ENCODE measurements around the gene LAMTOR2. TPM values are rescaled to one million over a fixed set of nuclear protein-coding genes. Genes with fewer than 3 reads are reported as not detected.

The LAMTOR2 gene
- total RNA-seq, 1 donor from 2014 or later: 64.4 TPM

GRCh38 chr1:156089704-156090103 is 35.1 kb downstream of the LAMTOR2 start:
- intact Hi-C loops (cut with DNase I): loop anchor here (2.0 kb wide), 1 partner anchor 135 kb away; no protein-coding TSS in a partner anchor
- no peak for DNase-seq
- no peak for ATAC-seq (ENCODE audit: poor library complexity)

DNA sequence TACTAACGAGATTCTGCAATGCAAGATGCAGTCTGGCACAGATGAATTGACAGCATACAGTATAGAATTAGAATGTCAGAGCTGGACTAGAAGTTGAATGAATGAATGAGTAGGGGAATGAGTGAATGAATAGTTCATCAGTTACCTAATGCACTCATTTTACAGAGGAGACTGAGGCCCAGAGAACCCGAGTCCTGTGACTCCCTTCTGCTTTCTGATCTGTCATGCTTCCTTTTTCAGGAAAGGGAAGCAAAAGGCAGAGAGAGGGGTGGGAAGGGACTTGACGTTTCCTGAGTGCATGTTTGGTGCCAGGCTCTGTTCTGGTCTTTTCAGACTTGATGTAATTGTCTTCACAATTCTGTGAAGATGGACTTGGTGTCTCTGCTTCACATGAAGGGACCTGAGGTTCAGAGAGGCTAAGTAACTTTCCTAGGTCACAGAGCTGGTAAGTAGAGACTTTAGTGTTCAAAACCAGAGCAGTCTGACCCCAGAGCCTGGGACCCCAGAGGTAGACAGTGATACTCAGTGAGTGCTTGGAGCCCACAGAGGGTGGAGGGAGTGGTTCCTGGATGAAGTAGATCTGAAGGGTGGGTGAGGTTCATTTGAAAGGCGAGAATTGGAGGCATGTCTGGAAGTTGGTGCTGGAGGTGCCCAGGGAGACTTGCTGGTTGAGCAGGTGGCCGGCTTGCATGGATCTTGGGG is 35.7 kb downstream of the LAMTOR2 start:
- ATAC-seq (ENCODE audit: poor library complexity) (peak; percentile 26), DNase-seq (no peak)
- intact Hi-C loops (cut with DNase I): loop anchor here (2.0 kb wide), 1 partner anchor 135 kb away; no protein-coding TSS in a partner anchor

DNA sequence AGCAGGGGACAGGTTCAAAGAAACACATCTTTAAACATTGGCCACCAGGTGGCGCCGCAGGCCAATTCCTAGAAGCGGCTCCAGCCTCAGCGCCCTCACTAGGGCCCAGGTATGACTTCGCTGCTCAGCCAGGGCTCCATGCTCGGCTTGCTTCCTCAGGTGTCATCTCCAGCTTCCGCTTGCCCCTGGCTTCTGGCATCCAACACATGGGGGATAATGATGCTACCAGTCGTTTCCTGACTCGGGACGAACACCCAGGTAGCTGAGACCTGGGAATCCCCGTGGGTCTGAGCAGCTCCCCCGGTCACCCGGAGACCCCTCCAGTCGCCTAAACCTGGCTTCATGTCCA is 36.2 kb downstream of the LAMTOR2 start:
- intact Hi-C loops (cut with DNase I): loop anchor here (2.0 kb wide), 1 partner anchor 134 kb away; no protein-coding TSS in a partner anchor
- peak; percentile 87 for ATAC-seq (ENCODE audit: poor library complexity)
- peak; percentile 90 for DNase-seq

DNA sequence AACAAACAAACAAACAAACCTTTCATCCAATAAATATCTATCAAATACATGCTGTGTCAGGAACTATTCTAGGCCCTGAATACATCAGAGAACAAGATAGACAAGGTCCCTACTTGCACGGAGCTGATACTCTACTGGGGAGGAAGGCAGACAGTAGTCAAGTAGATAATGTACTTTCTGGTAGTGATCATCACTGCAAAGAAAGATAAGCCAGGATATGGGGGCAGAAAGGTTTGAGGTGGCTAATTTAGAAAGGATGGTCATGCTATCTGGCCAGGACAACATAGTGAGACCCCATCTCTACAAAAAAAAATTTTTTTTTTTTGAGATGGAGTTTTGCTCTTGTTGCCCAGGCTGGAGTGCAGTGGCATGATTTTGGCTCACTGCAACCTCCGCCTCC is 37.0 kb downstream of the LAMTOR2 start:
- ATAC-seq (ENCODE audit: poor library complexity) (no peak), DNase-seq (no peak)
- intact Hi-C loops (cut with DNase I): loop anchor here (2.0 kb wide), 1 partner anchor 133 kb away; no protein-coding TSS in a partner anchor

DNA sequence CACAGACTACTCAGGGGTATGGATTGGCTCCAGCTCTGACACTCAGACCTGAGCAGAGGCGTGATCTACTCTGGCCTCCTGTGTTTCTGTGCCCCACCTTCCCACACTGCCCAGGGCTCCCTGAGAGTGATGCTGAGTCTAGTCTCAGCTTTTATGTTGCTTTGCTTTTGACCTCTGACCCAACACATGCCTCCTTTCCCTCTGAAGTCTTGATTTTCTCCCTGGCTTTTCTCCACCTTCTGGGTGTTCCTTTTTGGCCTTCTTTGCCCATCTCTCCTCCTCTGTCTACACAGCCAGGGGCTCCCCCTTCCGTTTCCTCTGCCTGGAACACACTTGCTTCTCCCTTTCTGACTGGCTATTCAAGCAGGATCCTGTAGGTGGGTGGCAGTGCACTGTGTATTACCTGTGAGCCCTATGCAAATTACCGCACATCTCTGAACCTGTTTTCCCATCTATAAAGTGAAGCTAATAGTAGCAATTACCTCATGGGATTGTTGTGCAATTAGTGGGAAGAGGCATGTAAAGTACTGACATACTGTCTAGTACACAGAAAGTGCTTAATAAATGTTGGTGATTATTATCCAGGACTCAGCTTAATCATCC is 41.4 kb downstream of the LAMTOR2 start:
- ATAC-seq (ENCODE audit: poor library complexity) (no peak), DNase-seq (no peak)
- intact Hi-C loops (cut with DNase I): loop anchor here (2.0 kb wide), 1 partner anchor 35 kb away; no protein-coding TSS in a partner anchor

GRCh38 chr1:156096640-156097391 is 42.2 kb downstream of the LAMTOR2 start:
- peak; percentile 95 for DNase-seq
- peak; percentile 98 for ATAC-seq (ENCODE audit: poor library complexity)
- intact Hi-C loops (cut with DNase I): loop anchor here (2.0 kb wide), 1 partner anchor 34 kb away; no protein-coding TSS in a partner anchor

DNA sequence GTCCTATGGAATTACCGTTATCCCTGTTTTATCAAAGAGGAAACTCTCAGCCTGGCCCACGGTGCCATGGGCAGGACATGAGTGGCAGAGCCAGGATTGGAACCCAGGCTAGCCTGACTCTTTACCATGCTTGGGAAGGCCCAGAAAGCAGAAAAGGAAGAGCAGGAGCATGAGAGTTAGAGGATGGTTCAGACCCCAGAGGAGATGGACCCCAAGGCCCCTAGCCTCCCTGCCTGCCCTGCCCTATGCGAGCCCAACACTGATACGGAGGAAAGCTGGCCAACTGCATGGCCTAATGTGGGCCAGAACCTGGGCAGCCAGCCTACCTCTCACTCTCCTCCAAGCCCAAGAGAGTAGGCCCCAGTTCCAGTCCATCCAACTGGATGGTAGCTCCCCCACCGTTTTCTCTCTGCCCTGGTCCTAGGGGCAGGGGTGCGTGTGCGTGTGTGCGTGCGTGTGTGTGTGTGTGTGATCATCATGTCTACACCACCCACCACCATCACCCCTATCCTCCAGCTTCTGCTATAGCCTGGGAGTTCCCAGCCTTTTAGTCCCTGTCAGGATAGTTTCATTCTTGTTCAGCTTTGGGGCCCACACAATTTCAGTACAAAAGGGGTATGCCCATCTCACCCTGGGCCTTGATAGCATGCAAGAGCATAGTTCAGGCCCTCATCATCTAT is 43.1 kb downstream of the LAMTOR2 start:
- no peak for ATAC-seq (ENCODE audit: poor library complexity)
- intact Hi-C loops (cut with DNase I): loop anchor here (2.0 kb wide), 1 partner anchor 33 kb away; no protein-coding TSS in a partner anchor
- DNase-seq: no peak

GRCh38 chr1:156098784-156099183 is 44.2 kb downstream of the LAMTOR2 start:
- ATAC-seq (ENCODE audit: poor library complexity): no peak

GRCh38 chr1:156099282-156099681 is 44.7 kb downstream of the LAMTOR2 start:
- intact Hi-C loops (cut with DNase I): no loop called here
- DNase-seq (no peak), ATAC-seq (ENCODE audit: poor library complexity) (no peak)

More at GRCh38 chr1:156098784-156099183, 44.2 kb downstream of the LAMTOR2 start:
- intact Hi-C loops (cut with DNase I): no loop called here
- DNase-seq: no peak

GRCh38 chr1:156100205-156100995 is 45.8 kb downstream of the LAMTOR2 start:
- intact Hi-C loops (cut with DNase I): no loop called here
- ATAC-seq (ENCODE audit: poor library complexity): no peak

DNA sequence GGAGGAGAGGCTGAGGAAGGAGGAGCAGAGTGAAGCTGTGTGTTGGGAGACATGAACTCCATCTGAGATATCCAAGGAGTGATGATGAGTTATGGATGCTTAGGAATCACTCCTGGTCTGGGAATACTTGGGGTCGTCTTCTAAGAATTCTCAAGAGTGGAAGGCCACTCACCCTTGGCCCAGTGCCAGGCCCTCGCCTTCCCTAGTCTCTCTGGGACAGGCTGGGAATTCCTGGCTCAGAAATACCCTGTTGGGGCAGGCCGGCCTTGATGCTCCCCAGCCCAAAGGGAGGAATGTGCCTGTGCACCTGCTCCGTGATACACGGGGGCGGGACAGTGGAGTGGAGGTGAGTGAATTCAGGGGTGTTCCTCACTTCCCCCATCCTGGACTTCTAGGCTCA is 47.3 kb downstream of the LAMTOR2 start:
- ATAC-seq (ENCODE audit: poor library complexity) (no peak), DNase-seq (no peak)
- intact Hi-C loops (cut with DNase I): no loop called here

More at GRCh38 chr1:156100205-156100995, 45.8 kb downstream of the LAMTOR2 start:
- no peak for DNase-seq

- ATAC-seq (ENCODE audit: poor library complexity): no peak
- intact Hi-C loops (cut with DNase I): no loop called here
- DNase-seq: no peak
Measured at GRCh38 chr1:156102633-156103511, 48.3 kb downstream of the LAMTOR2 start.

DNA sequence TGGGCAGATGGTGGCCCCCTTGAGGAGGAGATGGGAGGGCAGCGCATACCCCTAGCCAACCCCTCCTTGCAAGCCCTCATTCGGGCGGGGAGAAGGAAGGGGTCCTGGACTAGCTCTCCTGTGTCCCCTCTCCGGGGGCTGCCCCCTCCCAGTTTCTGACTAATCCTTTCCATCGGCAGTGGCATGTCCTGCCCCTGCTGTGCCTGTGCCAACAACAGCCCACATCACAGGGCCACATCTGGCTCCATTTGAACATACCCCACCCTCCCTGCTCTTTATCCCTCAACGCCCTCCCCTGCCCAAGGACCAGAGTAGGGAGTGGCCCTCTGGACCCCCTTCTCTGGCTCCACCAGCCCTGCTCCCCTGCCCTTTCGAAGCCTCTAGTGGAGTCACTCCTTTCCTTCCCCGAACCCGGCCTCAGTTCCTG is 49.0 kb downstream of the LAMTOR2 start:
- ATAC-seq (ENCODE audit: poor library complexity) (no peak), DNase-seq (no peak)
- intact Hi-C loops (cut with DNase I): no loop called here

DNA sequence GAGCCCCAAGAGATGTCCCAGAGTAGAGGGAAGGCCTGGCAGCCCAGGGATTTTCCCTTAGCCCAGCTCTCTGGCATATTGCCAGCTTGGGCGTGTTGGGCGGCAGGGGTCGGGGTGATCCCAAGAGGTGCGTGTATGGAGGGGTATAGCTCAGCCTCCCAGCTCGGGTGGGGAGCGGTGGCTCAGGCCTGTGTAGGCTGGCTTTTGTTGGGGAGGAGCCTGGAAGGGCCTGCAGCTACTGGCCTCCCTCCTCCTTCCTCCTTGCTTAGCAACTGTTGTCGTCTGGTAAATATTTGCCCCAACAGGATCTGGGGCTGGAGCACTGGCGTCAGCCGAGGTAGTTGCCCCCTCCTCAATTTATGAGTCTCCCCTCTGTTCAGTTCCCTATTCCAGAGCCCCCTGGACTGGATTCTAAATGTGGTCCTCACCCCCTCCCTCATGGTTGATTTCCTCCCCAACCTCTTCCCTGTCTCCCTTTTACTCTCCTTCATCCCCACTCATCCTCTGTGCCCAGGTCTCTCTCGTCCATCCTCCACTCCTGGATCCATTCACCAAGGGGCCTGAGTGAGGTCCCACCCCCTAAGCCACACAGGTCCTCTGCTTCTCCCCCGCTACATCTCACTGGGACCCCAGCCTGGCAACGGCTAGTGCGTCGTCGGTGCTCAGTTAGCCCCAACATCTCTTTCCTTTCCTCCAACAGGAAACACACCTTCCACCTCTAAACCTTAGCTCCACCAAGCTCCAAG is 49.7 kb downstream of the LAMTOR2 start:
- DNase-seq: peak; percentile 85
- ATAC-seq (ENCODE audit: poor library complexity): peak; percentile 65
- intact Hi-C loops (cut with DNase I): no loop called here

GRCh38 chr1:156104861-156105832 is 50.6 kb downstream of the LAMTOR2 start:
- DNase-seq: no peak
- ATAC-seq (ENCODE audit: poor library complexity): no peak
- intact Hi-C loops (cut with DNase I): no loop called here

Data from Right ventricle myocardium superior (tissue), 1 donor.